ENCODE data around the gene SLC2A13.

The SLC2A13 gene

DNA sequence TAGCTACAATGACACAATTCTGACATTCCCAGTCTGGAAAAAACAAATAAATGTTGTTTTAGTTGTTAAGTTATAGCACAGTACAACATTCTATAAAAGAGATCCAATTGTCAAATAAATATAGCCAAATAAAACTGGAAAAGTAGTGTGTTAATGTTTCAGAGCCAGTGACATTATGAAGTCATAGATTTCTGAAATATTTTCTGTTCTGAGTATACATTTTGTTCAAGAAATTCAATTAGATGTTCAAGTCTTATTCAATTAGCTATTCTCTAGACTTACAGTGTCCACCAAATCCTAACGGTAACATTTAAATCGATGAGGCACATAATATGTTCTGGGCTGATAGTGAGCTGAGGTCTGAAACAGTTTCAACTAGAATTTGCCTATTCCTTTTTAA, 290.1 kb downstream of the SLC2A13 start:
- no peak overlapping the region for H3K4me3 ChIP-seq (ENCODE audit: low read depth, low read length)
- no peaks in the 10 kb centered on the region for H3K4me1 ChIP-seq (ENCODE audit: control insufficient read depth, insufficient read depth, low read length)
- no peaks in the 10 kb centered on the region for H3K36me3 ChIP-seq (ENCODE audit: control insufficient read depth in 2 of 2, insufficient read depth in 1 of 2, low read length in 2 of 2)
- H3K27ac ChIP-seq (ENCODE audit: extremely low read depth, low read depth, low read length) = no peak overlapping the region
- TF ChIP-seq HOXD13 (CRISPR knock-in tag; IDR thresholded peaks at IDR 0.05; ENCODE audit: borderline replicate concordance) = no peak
- TF ChIP-seq ZNF530 (tag by site-specific recombination; IDR thresholded peaks at IDR 0.05; ENCODE audit: low read depth) = no peak
- TF ChIP-seq, protein P1, sequence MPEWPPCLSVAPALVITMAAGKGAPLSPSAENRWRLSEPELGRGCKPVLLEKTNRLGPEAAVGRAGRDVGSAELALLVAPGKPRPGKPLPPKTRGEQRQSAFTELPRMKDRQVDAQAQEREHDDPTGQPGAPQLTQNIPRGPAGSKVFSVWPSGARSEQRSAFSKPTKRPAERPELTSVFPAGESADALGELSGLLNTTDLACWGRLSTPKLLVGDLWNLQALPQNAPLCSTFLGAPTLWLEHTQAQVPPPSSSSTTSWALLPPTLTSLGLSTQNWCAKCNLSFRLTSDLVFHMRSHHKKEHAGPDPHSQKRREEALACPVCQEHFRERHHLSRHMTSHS (tag by site-specific recombination; IDR thresholded peaks at IDR 0.05) = no peak
- TF ChIP-seq, protein P2, sequence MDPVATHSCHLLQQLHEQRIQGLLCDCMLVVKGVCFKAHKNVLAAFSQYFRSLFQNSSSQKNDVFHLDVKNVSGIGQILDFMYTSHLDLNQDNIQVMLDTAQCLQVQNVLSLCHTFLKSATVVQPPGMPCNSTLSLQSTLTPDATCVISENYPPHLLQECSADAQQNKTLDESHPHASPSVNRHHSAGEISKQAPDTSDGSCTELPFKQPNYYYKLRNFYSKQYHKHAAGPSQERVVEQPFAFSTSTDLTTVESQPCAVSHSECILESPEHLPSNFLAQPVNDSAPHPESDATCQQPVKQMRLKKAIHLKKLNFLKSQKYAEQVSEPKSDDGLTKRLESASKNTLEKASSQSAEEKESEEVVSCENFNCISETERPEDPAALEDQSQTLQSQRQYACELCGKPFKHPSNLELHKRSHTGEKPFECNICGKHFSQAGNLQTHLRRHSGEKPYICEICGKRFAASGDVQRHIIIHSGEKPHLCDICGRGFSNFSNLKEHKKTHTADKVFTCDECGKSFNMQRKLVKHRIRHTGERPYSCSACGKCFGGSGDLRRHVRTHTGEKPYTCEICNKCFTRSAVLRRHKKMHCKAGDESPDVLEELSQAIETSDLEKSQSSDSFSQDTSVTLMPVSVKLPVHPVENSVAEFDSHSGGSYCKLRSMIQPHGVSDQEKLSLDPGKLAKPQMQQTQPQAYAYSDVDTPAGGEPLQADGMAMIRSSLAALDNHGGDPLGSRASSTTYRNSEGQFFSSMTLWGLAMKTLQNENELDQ (tag by site-specific recombination; IDR thresholded peaks at IDR 0.05; ENCODE audit: low read depth) = no peak
- no peak for TF ChIP-seq ZNF670 (tag by site-specific recombination; IDR thresholded peaks at IDR 0.05; ENCODE audit: low read depth)
- TF ChIP-seq GLI4 (tag by site-specific recombination; IDR thresholded peaks at IDR 0.05) = no peak
- no peak for TF ChIP-seq SCRT1 (tag by site-specific recombination; IDR thresholded peaks at IDR 0.05; ENCODE audit: borderline replicate concordance)
- no peak for TF ChIP-seq GLIS2 (tag by site-specific recombination; IDR thresholded peaks at IDR 0.05)
- no peak for TF ChIP-seq ZFP37 (tag by site-specific recombination; IDR thresholded peaks at IDR 0.05)
- TF ChIP-seq ZNF843 (tag by site-specific recombination; IDR thresholded peaks at IDR 0.05) = no peak
- TF ChIP-seq ZNF514 (tag by site-specific recombination; IDR thresholded peaks at IDR 0.05) = no peak
- TF ChIP-seq, protein P3, sequence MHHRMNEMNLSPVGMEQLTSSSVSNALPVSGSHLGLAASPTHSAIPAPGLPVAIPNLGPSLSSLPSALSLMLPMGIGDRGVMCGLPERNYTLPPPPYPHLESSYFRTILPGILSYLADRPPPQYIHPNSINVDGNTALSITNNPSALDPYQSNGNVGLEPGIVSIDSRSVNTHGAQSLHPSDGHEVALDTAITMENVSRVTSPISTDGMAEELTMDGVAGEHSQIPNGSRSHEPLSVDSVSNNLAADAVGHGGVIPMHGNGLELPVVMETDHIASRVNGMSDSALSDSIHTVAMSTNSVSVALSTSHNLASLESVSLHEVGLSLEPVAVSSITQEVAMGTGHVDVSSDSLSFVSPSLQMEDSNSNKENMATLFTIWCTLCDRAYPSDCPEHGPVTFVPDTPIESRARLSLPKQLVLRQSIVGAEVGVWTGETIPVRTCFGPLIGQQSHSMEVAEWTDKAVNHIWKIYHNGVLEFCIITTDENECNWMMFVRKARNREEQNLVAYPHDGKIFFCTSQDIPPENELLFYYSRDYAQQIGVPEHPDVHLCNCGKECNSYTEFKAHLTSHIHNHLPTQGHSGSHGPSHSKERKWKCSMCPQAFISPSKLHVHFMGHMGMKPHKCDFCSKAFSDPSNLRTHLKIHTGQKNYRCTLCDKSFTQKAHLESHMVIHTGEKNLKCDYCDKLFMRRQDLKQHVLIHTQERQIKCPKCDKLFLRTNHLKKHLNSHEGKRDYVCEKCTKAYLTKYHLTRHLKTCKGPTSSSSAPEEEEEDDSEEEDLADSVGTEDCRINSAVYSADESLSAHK (tag by site-specific recombination; IDR thresholded peaks at IDR 0.05) = no peak
- TF ChIP-seq ZSCAN30 (tag by site-specific recombination; IDR thresholded peaks at IDR 0.05) = no peak
- no peak for TF ChIP-seq ZNF585B (tag by site-specific recombination; IDR thresholded peaks at IDR 0.05)
- TF ChIP-seq REPIN1 (tag by site-specific recombination; IDR thresholded peaks at IDR 0.05; ENCODE audit: low read depth) = no peak
- no peaks in the 10 kb centered on the region for H3K9me3 ChIP-seq (ENCODE audit: control insufficient read depth, insufficient read depth, low read depth, low read length)
- CTCF ChIA-PET = interaction anchor here (0.6 kb wide), 1 partner anchor 13 kb away, joined by 3 read pairs; no protein-coding TSS in a partner anchor
- POLR2A ChIA-PET = no interaction called here

DNA sequence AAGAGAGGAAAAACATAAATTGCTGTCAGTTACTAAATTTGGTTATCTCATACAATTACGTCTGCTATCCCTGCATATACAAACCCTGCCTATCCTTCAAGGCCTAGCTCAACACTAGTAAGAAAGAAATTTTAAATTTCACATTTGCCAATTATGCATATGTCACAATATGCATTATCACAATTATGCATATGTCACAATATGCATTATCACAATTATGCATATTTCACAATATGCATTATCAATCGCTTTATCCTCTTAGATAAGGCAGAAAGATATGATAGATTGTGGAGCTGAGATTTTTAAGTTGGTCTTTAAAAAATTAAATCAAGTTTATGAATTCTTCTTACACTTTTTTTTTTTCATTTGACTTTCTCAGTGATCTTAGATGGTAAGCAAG, 291.3 kb downstream of the SLC2A13 start:
- CTCF ChIA-PET = interaction anchor here (0.7 kb wide), 1 partner anchor 308 kb away, joined by 3 read pairs; no protein-coding TSS in a partner anchor

More for the DNA sequence above, 291.3 kb downstream of the SLC2A13 start:
- H3K27ac ChIP-seq (ENCODE audit: extremely low read depth, low read depth, low read length) = no peak overlapping the region
- no peaks in the 10 kb centered on the region for H3K36me3 ChIP-seq (ENCODE audit: control insufficient read depth in 2 of 2, insufficient read depth in 1 of 2, low read length in 2 of 2)
- no peak overlapping the region for H3K4me3 ChIP-seq (ENCODE audit: low read depth, low read length)
- POLR2A ChIA-PET = no interaction called here
- no peaks in the 10 kb centered on the region for H3K9me3 ChIP-seq (ENCODE audit: control insufficient read depth, insufficient read depth, low read depth, low read length)
- TF ChIP-seq ZNF768 (tag by site-specific recombination; IDR thresholded peaks at IDR 0.05) (no peak), OSR2 (tag by site-specific recombination; IDR thresholded peaks at IDR 0.05) (no peak), ZNF155 (tag by site-specific recombination; IDR thresholded peaks at IDR 0.05) (no peak), ZSCAN4 (tag by site-specific recombination; IDR thresholded peaks at IDR 0.05) (no peak), ZNF133 (tag by site-specific recombination; IDR thresholded peaks at IDR 0.05) (no peak), ZSCAN30 (tag by site-specific recombination; IDR thresholded peaks at IDR 0.05) (no peak), ZSCAN16 (tag by site-specific recombination; IDR thresholded peaks at IDR 0.05) (no peak)
- TF ChIP-seq, protein P4, sequence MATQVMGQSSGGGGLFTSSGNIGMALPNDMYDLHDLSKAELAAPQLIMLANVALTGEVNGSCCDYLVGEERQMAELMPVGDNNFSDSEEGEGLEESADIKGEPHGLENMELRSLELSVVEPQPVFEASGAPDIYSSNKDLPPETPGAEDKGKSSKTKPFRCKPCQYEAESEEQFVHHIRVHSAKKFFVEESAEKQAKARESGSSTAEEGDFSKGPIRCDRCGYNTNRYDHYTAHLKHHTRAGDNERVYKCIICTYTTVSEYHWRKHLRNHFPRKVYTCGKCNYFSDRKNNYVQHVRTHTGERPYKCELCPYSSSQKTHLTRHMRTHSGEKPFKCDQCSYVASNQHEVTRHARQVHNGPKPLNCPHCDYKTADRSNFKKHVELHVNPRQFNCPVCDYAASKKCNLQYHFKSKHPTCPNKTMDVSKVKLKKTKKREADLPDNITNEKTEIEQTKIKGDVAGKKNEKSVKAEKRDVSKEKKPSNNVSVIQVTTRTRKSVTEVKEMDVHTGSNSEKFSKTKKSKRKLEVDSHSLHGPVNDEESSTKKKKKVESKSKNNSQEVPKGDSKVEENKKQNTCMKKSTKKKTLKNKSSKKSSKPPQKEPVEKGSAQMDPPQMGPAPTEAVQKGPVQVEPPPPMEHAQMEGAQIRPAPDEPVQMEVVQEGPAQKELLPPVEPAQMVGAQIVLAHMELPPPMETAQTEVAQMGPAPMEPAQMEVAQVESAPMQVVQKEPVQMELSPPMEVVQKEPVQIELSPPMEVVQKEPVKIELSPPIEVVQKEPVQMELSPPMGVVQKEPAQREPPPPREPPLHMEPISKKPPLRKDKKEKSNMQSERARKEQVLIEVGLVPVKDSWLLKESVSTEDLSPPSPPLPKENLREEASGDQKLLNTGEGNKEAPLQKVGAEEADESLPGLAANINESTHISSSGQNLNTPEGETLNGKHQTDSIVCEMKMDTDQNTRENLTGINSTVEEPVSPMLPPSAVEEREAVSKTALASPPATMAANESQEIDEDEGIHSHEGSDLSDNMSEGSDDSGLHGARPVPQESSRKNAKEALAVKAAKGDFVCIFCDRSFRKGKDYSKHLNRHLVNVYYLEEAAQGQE (tag by site-specific recombination; IDR thresholded peaks at IDR 0.05) = no peak
- TF ChIP-seq, protein P5, sequence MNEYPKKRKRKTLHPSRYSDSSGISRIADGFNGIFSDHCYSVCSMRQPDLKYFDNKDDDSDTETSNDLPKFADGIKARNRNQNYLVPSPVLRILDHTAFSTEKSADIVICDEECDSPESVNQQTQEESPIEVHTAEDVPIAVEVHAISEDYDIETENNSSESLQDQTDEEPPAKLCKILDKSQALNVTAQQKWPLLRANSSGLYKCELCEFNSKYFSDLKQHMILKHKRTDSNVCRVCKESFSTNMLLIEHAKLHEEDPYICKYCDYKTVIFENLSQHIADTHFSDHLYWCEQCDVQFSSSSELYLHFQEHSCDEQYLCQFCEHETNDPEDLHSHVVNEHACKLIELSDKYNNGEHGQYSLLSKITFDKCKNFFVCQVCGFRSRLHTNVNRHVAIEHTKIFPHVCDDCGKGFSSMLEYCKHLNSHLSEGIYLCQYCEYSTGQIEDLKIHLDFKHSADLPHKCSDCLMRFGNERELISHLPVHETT (tag by site-specific recombination; IDR thresholded peaks at IDR 0.05) = no peak
- H3K4me1 ChIP-seq (ENCODE audit: control insufficient read depth, insufficient read depth, low read length) = no peaks in the 10 kb centered on the region

All from HEK293 (cell line).